K562 (cell line): Measurements from ENCODE around the gene ZNF473. TPM values are rescaled to one million over a fixed set of nuclear protein-coding genes. Genes with fewer than 3 reads are reported as not detected.

ENCODE experiments used
- ATAC-seq: fragments of 200-7000 bp; cut with Tn5 transposase; 3 replicates; pipeline ENCODE4 v1.9.1; 2020; ENCODE audit warnings: moderate library complexity
- BruUV-seq: library from RNA; stranded (reverse); fragments of 400-500 nt; replicated peaks from 2 replicates; lab custom pipeline; 2021; lab: Mats Ljungman, UMichigan
- CTCF ChIA-PET: fragments of 300-600 bp; formaldehyde crosslinking; extraction: SDS; loops from one replicate; lab custom pipeline; 2021; ENCODE audit warnings: low intra/inter-chr PET ratio; lab: Yijun Ruan, JAX
- POLR2A ChIA-PET: fragments of 300-600, 350-650 bp; sonication (Branson Sonifier 250); formaldehyde crosslinking; extraction: SDS; loops from one replicate; lab custom pipeline; 2021; ENCODE audit warnings: antibody characterized with exemption, inconsistent platforms; lab: Yijun Ruan, JAX
- DNase-seq, 4 experiments: peaks; one replicate each; pipeline versions ENCODE4 v3.0.0 to v3.0.0-alpha.2; 2011 to 2018; ENCODE audit warnings: low spot score in 3 of 4, mixed read lengths in 3 of 4; ENCODE audit errors: extremely low read depth in 1 of 4
- FAIRE-seq: peaks from 2 replicates; lab custom pipeline; 2011; peaks lifted over from hg19 to GRCh38; lab: Jason Lieb, UNC
- H2AFZ ChIP-seq: 2 replicates; pipeline ENCODE4 v1.6.0; 2011; ENCODE audit warnings: low read depth, low read length, control low read depth, inconsistent platforms
- H3K27ac ChIP-seq: fragments of 200-600 bp; 3 replicates; pipeline ENCODE4 v1.8.0; 2011; ENCODE audit warnings: low read depth, mild to moderate bottlenecking, control low read depth, inconsistent platforms, low read length, moderate library complexity, mixed read lengths; ENCODE audit errors: extremely low read depth
- H3K27me3 ChIP-seq, 2 experiments: fragments of 300-600 bp in 1 of 2; 2 replicates in 1 of 2; 3 replicates in 1 of 2; pipeline versions ENCODE4 v1.6.0 to v1.8.0; 2011; ENCODE audit warnings: inconsistent platforms in 2 of 2, low read length in 2 of 2, mild to moderate bottlenecking in 1 of 2, mixed read lengths in 1 of 2, moderate library complexity in 1 of 2; ENCODE audit not compliant: control insufficient read depth in 2 of 2, insufficient read depth in 2 of 2
- H3K36me3 ChIP-seq: fragments of 300-600 bp; 3 replicates; pipeline ENCODE4 v1.8.0; 2011; ENCODE audit warnings: mild to moderate bottlenecking, low read length, inconsistent platforms; ENCODE audit not compliant: control insufficient read depth, insufficient read depth
- H3K4me1 ChIP-seq, 2 experiments: fragments of 200-600 bp in 1 of 2; replicated peaks in 1 of 2; 2 replicates in 1 of 2; 3 replicates in 1 of 2; pipeline versions ENCODE4 v1.5.1 to v1.8.0; 2011; ENCODE audit warnings: inconsistent platforms in 2 of 2, low read length in 2 of 2, mild to moderate bottlenecking in 1 of 2, mixed read lengths in 1 of 2, moderate library complexity in 1 of 2; ENCODE audit not compliant: control insufficient read depth in 2 of 2, insufficient read depth in 2 of 2
- H3K4me2 ChIP-seq: 2 replicates; pipeline ENCODE4 v1.6.1; 2011; ENCODE audit warnings: low read length, control low read depth, inconsistent platforms, mixed read lengths; ENCODE audit not compliant: insufficient read depth
- H3K4me3 ChIP-seq: fragments of 200-600 bp; sonication (generic), shearing (Covaris generic); 2 replicates; pipeline ENCODE4 v1.5.1; 2016; ENCODE audit warnings: control low read depth, inconsistent platforms
- H3K79me2 ChIP-seq: fragments of 200-600 bp; 3 replicates; pipeline ENCODE4 v1.8.0; 2011; ENCODE audit warnings: low read length, inconsistent platforms; ENCODE audit not compliant: control insufficient read depth, insufficient read depth
- H3K9ac ChIP-seq, 2 experiments: 2 replicates each; pipeline versions ENCODE4 v1.6.0 to v1.6.1; 2011; ENCODE audit warnings: low read depth in 2 of 2, low read length in 2 of 2, control low read depth in 1 of 2, inconsistent platforms in 1 of 2, mild to moderate bottlenecking in 1 of 2, mixed read lengths in 1 of 2; ENCODE audit not compliant: insufficient read depth in 1 of 2
- H3K9me1 ChIP-seq: one replicate; pipeline ENCODE4 v1.6.0; 2011; ENCODE audit warnings: inconsistent platforms, mild to moderate bottlenecking, low read length, moderate library complexity; ENCODE audit not compliant: control insufficient read depth, insufficient read depth
- H3K9me3 ChIP-seq: replicated peaks from 2 replicates; pipeline ENCODE4 v1.5.1; 2011; ENCODE audit warnings: low read depth, low read length, inconsistent platforms; ENCODE audit not compliant: control insufficient read depth, insufficient read depth
- H4K20me1 ChIP-seq: replicated peaks from 2 replicates; pipeline ENCODE4 v1.6.1; 2011; ENCODE audit warnings: low read length, inconsistent platforms, mixed read lengths; ENCODE audit not compliant: control insufficient read depth, insufficient read depth
- BDP1 ChIP-seq: IDR thresholded peaks from 3 replicates; pipeline ENCODE4 v1.6.1; 2011; ENCODE audit not compliant: insufficient read length, insufficient read depth
- C11orf30 ChIP-seq: fragments of 450-650 bp; IDR thresholded peaks from 2 replicates; pipeline ENCODE4 v1.6.1; 2016; ENCODE audit warnings: low read depth, mild to moderate bottlenecking
- EP300 ChIP-seq: IDR thresholded peaks from 2 replicates; pipeline ENCODE4 v1.6.1; 2012; ENCODE audit warnings: low read length, improper control_type of control experiment
- HMGN3 ChIP-seq: IDR thresholded peaks from 2 replicates; pipeline ENCODE4 v1.6.1; 2011; ENCODE audit warnings: borderline replicate concordance, low read depth, mild to moderate bottlenecking, mixed read lengths, low read length; ENCODE audit not compliant: insufficient read length; ENCODE audit errors: extremely low read depth
- IFI16 ChIP-seq: fragments of 250-450 bp; sonication (Bioruptor Pico); IDR thresholded peaks from 2 replicates; pipeline ENCODE4 v2.1.2; 2022; ENCODE audit warnings: mild to moderate bottlenecking, inconsistent platforms
- KAT7 ChIP-seq: sonication (generic); formaldehyde crosslinking; IDR thresholded peaks from 2 replicates; pipeline ENCODE4 v1.8.0; 2022; ENCODE audit warnings: missing genetic modification reagents, mild to moderate bottlenecking, borderline replicate concordance
- MAFG ChIP-seq: fragments of 450-650 bp; conservative IDR thresholded peaks from 2 replicates; pipeline ENCODE4 v1.6.1; 2016; ENCODE audit warnings: missing genetic modification characterization, missing compliant biosample characterization
- SMARCA5 ChIP-seq: fragments of 450-650 bp; IDR thresholded peaks from 2 replicates; pipeline ENCODE4 v1.6.1; 2016
- WHSC1 ChIP-seq: IDR thresholded peaks from one replicate; pipeline ENCODE4 v1.6.1; 2012; ENCODE audit warnings: low read length, control low read depth, inconsistent platforms
- YY1 ChIP-seq, 3 experiments: IDR thresholded peaks; 2 replicates each; pipeline ENCODE4 v1.6.1; 2011; ENCODE audit warnings: low read length in 2 of 3, mild to moderate bottlenecking in 2 of 3, moderate library complexity in 2 of 3, borderline replicate concordance in 1 of 3, control low read depth in 1 of 3, low read depth in 1 of 3; ENCODE audit not compliant: insufficient read depth in 3 of 3, insufficient replicate concordance in 2 of 3, control insufficient read depth in 1 of 3, insufficient read length in 1 of 3; ENCODE audit errors: extremely low read depth in 1 of 3
- ZNF316 ChIP-seq: fragments of 450-650 bp; IDR thresholded peaks from 2 replicates; pipeline ENCODE4 v1.6.1; 2016
- ZNF449 ChIP-seq: fragments of 250-450 bp; sonication (Bioruptor Pico); IDR thresholded peaks from 2 replicates; pipeline ENCODE4 v1.8.0; 2022; ENCODE audit warnings: moderate library complexity, mild to moderate bottlenecking, inconsistent platforms
- ZNF57 ChIP-seq: fragments of 450-650 bp; formaldehyde crosslinking; IDR thresholded peaks from 2 replicates; pipeline ENCODE4 v1.4.0; 2020; ENCODE audit warnings: mild to moderate bottlenecking, moderate library complexity
- ZSCAN29 ChIP-seq: fragments of 450-650 bp; IDR thresholded peaks from 2 replicates; pipeline ENCODE4 v1.6.1; 2017
- WGBS: fragments of 100-300 bp; shearing (Covaris generic); methylation state at CpG from one replicate; pipeline ENCODE4 v1.1.6; 2016; ENCODE audit warnings: low coverage, mixed read lengths; ENCODE audit not compliant: insufficient coverage; ENCODE audit errors: missing lambda C conversion rate; 5-methylcytosine and 5-hydroxymethylcytosine counted together
- in situ Hi-C: fragments of 300-500 bp; cut with MboI; formaldehyde crosslinking; loops from 4 replicates; pipeline ENCODE4 v1.15.0; 2018; ENCODE audit warnings: inconsistent platforms, mixed read lengths
- intact Hi-C: fragments of 100-400 bp; cut with micrococcal nuclease; formaldehyde crosslinking; loops from 2 replicates; pipeline ENCODE4 v1.14.2; 2022
- polyA plus RNA-seq, 8 experiments: library from polyadenylated mRNA; depleted of rRNA in 4 of 8; stranded (reverse) in 5 of 8; unstranded in 3 of 8; fragments of >200 nt; fragmentation: Nextera tagmentation in 2 of 8; fragmentation: Illumina TruSeq in 1 of 8; extraction: Ambion mirVana in 2 of 8; extraction: Trizol in 1 of 8; gene quantifications; 2 replicates each; pipeline versions ENCODE4 v1.2.1 to v1.2.3, GENCODE V29; 2011 to 2014; ENCODE audit warnings: inconsistent platforms in 1 of 8, missing spikeins in 1 of 8
- total RNA-seq, 7 experiments: library from RNA; depleted of rRNA in 6 of 7; stranded (reverse); fragments of >200 nt in 6 of 7; fragmentation: Illumina TruSeq in 2 of 7; extraction: Trizol in 2 of 7; gene quantifications; 2 replicates each; pipeline versions ENCODE4 v1.2.1 to v1.2.3, GENCODE V29; 2011 to 2021; ENCODE audit warnings: low replicate concordance in 1 of 7
- TF ChIP-seq, protein P1 (sequence below): sonication (generic); formaldehyde crosslinking; IDR thresholded peaks from 2 replicates; pipeline ENCODE4 v1.8.1; 2023; ENCODE audit warnings: mild to moderate bottlenecking, missing genetic modification reagents, moderate library complexity

ZNF473 gene
- total and polyA plus RNA-seq, 9 of the 15 experiments (the other 6 are each of a cell fraction or from before 2014, with no cell fraction given) = 8.2 to 34.0 (median 28.5) TPM

DNA sequence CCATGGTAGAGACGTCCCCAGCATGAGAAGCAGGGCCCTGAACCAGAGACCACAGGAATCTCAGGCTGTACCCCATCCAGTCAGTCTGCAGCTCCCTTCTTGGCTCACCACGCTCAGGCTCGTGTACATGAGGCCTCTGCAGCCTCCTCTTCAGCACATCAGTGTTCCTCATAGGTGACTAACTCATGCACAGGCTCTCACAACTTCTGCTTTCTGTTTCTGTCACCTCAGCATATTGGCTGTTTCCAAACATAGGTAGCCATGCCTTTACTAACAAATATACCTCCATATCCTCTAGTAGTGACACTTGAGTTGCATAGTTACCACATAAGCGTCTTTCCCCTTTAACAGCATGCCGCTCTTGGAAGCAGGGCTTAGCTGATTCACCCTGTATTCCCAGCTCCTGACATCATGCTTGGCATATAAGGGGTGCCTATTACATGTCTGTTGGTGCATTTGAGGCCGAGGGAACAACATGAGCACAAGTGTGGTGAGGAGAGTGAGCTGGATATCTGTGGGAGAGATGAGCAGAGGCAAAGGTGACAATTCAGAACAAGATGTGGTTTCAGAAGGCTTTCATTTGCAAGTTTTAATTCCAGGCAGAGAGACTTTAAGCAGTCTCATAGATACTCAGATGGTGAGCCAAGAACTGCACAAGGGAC is 16.7 kb downstream of the ZNF473 start:
- in situ Hi-C loops = no loop called here
- ChIA-PET CTCF (no interaction called here), POLR2A (interaction anchor here (1.3 kb wide), 1 partner anchor 12 kb away, joined by 3 read pairs; no protein-coding TSS in a partner anchor)
- 97% methylated on average over 6 of the region's 6 CpGs for WGBS
- no peaks in the 10 kb centered on the region for H3K4me1 ChIP-seq
- ATAC-seq = no peak
- no peaks in the 10 kb centered on the region; the same call in 2 of the 3 replicates for H3K79me2 ChIP-seq
- DNase-seq = no peak
- FAIRE-seq = no peak
- H3K9ac ChIP-seq = no peak overlapping the region
- no peak overlapping the region for H2AFZ ChIP-seq
- H3K27ac ChIP-seq = no peak overlapping the region
- no peaks in the 10 kb centered on the region for H4K20me1 ChIP-seq
- H3K9me1 ChIP-seq = no peaks in the 10 kb centered on the region
- no peaks in the 10 kb centered on the region for H3K27me3 ChIP-seq
- TF ChIP-seq SMARCA5 (no peak), KAT7 (no peak), MAFG (tag) (0 out of 2 replicates have a peak, but pooled peaks have one; percentile 36), ZSCAN29 (no peak), YY1 (IDR thresholded peaks at IDR 0.05; ENCODE audit: borderline replicate concordance in 1 of 3, control insufficient read depth in 1 of 3, extremely low read depth in 1 of 3, insufficient read depth in 3 of 3, insufficient read length in 1 of 3, insufficient replicate concordance in 2 of 3, low read depth in 1 of 3, low read length in 2 of 3) (no peak), C11orf30 (peak; percentile 50), HMGN3 (no peak), BDP1 (no peak), ZNF57 (no peak), ZNF316 (peak; percentile 80), EP300 (no peak), WHSC1 (no peak), ZNF449 (no peak), IFI16 (no peak)
- TF ChIP-seq, protein P1, sequence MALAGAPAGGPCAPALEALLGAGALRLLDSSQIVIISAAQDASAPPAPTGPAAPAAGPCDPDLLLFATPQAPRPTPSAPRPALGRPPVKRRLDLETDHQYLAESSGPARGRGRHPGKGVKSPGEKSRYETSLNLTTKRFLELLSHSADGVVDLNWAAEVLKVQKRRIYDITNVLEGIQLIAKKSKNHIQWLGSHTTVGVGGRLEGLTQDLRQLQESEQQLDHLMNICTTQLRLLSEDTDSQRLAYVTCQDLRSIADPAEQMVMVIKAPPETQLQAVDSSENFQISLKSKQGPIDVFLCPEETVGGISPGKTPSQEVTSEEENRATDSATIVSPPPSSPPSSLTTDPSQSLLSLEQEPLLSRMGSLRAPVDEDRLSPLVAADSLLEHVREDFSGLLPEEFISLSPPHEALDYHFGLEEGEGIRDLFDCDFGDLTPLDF (CRISPR knock-in tag) = no peak
- TF ChIP-seq, all 486 proteins: peak for 3
- Histone ChIP-seq H3K4me3 (no peak overlapping the region), H3K4me2 (no peak overlapping the region), H3K9me3 (peaks cover 66% of the 10 kb centered on the region), H3K36me3 (peaks cover 93% of the 10 kb centered on the region)
- intact Hi-C loops = no loop called here
- BruUV-seq = no TSS peak
